Measurements from ENCODE around the gene PPTC7.

DNA sequence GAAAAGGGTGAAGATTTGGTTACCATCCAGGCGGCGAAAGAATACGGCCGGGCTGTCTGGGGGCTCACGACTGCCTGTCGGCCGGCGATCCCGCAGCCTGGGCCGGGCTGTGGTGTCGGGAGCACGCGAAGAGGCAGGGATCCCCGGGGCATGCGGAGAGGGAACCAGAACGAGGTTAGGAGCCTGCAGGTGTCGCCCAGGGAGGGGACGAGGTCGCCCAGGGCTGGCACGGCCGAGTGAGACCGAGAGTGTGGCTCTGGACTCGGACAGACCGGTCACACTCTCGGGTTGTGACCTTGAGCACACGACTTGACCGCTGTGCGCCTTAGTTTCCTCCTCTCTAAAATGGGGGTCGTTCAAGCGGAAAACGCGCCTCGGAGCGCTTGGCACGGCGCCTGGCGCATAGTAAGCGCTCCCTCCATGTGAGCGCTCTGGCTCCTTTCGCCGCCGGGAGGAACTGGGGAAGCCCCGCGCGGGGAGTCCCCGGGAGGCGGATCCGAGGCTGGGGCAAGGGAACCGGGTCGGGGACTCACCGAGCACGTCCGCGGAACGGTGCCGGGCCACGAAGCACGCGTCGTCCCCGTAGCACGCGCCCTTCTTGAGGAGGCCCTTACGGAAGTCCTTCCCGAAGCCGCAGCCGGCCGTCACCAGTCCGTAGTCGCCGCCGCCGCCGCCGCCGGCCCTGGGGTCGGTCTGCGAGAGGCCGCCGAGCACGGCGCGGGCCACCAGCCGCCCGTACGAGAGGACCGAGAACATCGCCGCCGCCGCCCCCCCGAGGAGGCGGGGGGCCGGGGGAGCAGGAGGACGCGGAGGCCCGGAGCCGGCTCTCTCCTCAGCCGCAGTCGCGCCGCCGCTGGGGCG is 612 bp downstream of the PPTC7 start:
- TF ChIP-seq, protein P1, sequence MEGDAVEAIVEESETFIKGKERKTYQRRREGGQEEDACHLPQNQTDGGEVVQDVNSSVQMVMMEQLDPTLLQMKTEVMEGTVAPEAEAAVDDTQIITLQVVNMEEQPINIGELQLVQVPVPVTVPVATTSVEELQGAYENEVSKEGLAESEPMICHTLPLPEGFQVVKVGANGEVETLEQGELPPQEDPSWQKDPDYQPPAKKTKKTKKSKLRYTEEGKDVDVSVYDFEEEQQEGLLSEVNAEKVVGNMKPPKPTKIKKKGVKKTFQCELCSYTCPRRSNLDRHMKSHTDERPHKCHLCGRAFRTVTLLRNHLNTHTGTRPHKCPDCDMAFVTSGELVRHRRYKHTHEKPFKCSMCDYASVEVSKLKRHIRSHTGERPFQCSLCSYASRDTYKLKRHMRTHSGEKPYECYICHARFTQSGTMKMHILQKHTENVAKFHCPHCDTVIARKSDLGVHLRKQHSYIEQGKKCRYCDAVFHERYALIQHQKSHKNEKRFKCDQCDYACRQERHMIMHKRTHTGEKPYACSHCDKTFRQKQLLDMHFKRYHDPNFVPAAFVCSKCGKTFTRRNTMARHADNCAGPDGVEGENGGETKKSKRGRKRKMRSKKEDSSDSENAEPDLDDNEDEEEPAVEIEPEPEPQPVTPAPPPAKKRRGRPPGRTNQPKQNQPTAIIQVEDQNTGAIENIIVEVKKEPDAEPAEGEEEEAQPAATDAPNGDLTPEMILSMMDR (IDR thresholded peaks at IDR 0.05; ENCODE audit: poor library complexity, severe bottlenecking), result no peak
- TF ChIP-seq POLR2AphosphoS5 (IDR thresholded peaks at IDR 0.05) (no peak), EP300 (conservative IDR thresholded peaks at IDR 0.05; ENCODE audit: poor library complexity, severe bottlenecking) (no peak), EZH2 (IDR thresholded peaks at IDR 0.05; ENCODE audit: borderline replicate concordance, insufficient read depth, low read length, poor library complexity, severe bottlenecking) (no peak)
